K562 (cell line): Measurements from ENCODE around the gene RAD23B. TPM values are rescaled to one million over a fixed set of nuclear protein-coding genes. Genes with fewer than 3 reads are reported as not detected.

Experiments used
- BMI1 ChIP-seq: fragments of 150-350 bp; IDR thresholded peaks from 2 replicates; pipeline ENCODE4 v1.6.1; 2014; ENCODE audit warnings: low read length
- CREM ChIP-seq: IDR thresholded peaks from 2 replicates; pipeline ENCODE4 v1.6.1; 2014; ENCODE audit warnings: antibody characterized with exemption, low read depth
- ESRRB ChIP-seq: fragments of 250-450 bp; sonication (Bioruptor Pico); IDR thresholded peaks from 2 replicates; pipeline ENCODE4 v1.5.0; 2020; ENCODE audit warnings: mild to moderate bottlenecking, moderate library complexity, borderline replicate concordance
- GTF2A2 ChIP-seq: IDR thresholded peaks from 2 replicates; pipeline ENCODE4 v1.6.1; 2016; ENCODE audit warnings: mild to moderate bottlenecking, missing genetic modification characterization, missing compliant biosample characterization
- HOXB6 ChIP-seq: fragments of 250-450 bp; sonication (Bioruptor Pico); IDR thresholded peaks from 2 replicates; pipeline ENCODE4 v1.5.1; 2022; ENCODE audit warnings: mild to moderate bottlenecking, borderline replicate concordance
- ILF3 ChIP-seq: fragments of 450-650 bp; IDR thresholded peaks from 2 replicates; pipeline ENCODE4 v1.6.1; 2018; ENCODE audit warnings: antibody characterized with exemption, mild to moderate bottlenecking, moderate library complexity, borderline replicate concordance
- ILK ChIP-seq: fragments of 450-650 bp; IDR thresholded peaks from 2 replicates; pipeline ENCODE4 v1.6.1; 2016; ENCODE audit warnings: missing genetic modification characterization, low read depth, mild to moderate bottlenecking, missing compliant biosample characterization, moderate library complexity, borderline replicate concordance
- KAT8 ChIP-seq: fragments of 450-650 bp; IDR thresholded peaks from 2 replicates; pipeline ENCODE4 v1.6.1; 2016; ENCODE audit warnings: low read depth, mild to moderate bottlenecking
- KLF13 ChIP-seq: fragments of 450-650 bp; IDR thresholded peaks from 2 replicates; pipeline ENCODE4 v1.6.1; 2016; ENCODE audit warnings: missing genetic modification characterization, low read depth, mild to moderate bottlenecking, missing compliant biosample characterization, moderate library complexity, borderline replicate concordance
- NFATC3 ChIP-seq: fragments of 450-650 bp; IDR thresholded peaks from 2 replicates; pipeline ENCODE4 v1.6.1; 2017; ENCODE audit warnings: mild to moderate bottlenecking
- PML ChIP-seq: IDR thresholded peaks from 2 replicates; pipeline ENCODE4 v1.6.1; 2012; ENCODE audit warnings: low read length, inconsistent platforms
- POLR3A ChIP-seq: IDR thresholded peaks from 2 replicates; pipeline ENCODE4 v1.6.1; 2011; ENCODE audit warnings: borderline replicate concordance, mild to moderate bottlenecking, moderate library complexity; ENCODE audit not compliant: insufficient read length, insufficient read depth; ENCODE audit errors: extremely low read depth
- SPI1 ChIP-seq: IDR thresholded peaks from 2 replicates; pipeline ENCODE4 v1.6.1; 2011; ENCODE audit warnings: low read depth, low read length, control low read depth, borderline replicate concordance
- SUPT5H ChIP-seq: fragments of 450-650 bp; IDR thresholded peaks from 2 replicates; pipeline ENCODE4 v1.6.1; 2016
- TBP ChIP-seq: optimal IDR thresholded peaks from 2 replicates; pipeline ENCODE3; 2011; ENCODE audit warnings: low read depth, low read length, improper control_type of control experiment
- TCF3 ChIP-seq: sonication (generic); formaldehyde crosslinking; IDR thresholded peaks from 2 replicates; pipeline ENCODE4 v1.4.0; 2020; ENCODE audit warnings: mild to moderate bottlenecking, missing genetic modification reagents
- TRIM28 ChIP-seq: fragments of 450-650 bp; IDR thresholded peaks from 2 replicates; pipeline ENCODE4 v1.6.1; 2017
- YBX1 ChIP-seq: fragments of 450-650 bp; IDR thresholded peaks from 2 replicates; pipeline ENCODE4 v1.7.1; 2016; ENCODE audit warnings: mild to moderate bottlenecking
- ZBTB26 ChIP-seq: fragments of 450-650 bp; formaldehyde crosslinking; IDR thresholded peaks from 2 replicates; pipeline ENCODE4 v1.4.0; 2022; ENCODE audit warnings: missing genetic modification characterization
- ZNF143 ChIP-seq: sonication (generic); formaldehyde crosslinking; IDR thresholded peaks from 2 replicates; pipeline ENCODE4 v1.9.0; 2022; ENCODE audit warnings: mild to moderate bottlenecking, missing genetic modification reagents
- ZNF197 ChIP-seq: fragments of 200-800 bp; sonication (Bioruptor generic); IDR thresholded peaks from 2 replicates; pipeline ENCODE4 v1.6.1; 2016; ENCODE audit warnings: low read depth, missing genetic modification characterization, missing compliant biosample characterization
- ZNF561 ChIP-seq: fragments of 450-650 bp; formaldehyde crosslinking; conservative IDR thresholded peaks from 2 replicates; pipeline ENCODE4 v1.4.0; 2020; ENCODE audit warnings: mild to moderate bottlenecking, moderate library complexity
- ZNF75A ChIP-seq: fragments of 450-650 bp; formaldehyde crosslinking; IDR thresholded peaks from 2 replicates; pipeline ENCODE4 v1.4.0; 2020; ENCODE audit warnings: mild to moderate bottlenecking
- ZNF830 ChIP-seq: fragments of 250-450 bp; sonication (Bioruptor Pico); IDR thresholded peaks from 2 replicates; pipeline ENCODE4 v1.5.0; 2021; ENCODE audit warnings: mild to moderate bottlenecking
- ZSCAN29 ChIP-seq: fragments of 450-650 bp; IDR thresholded peaks from 2 replicates; pipeline ENCODE4 v1.6.1; 2017
- polyA plus RNA-seq, 8 experiments: library from polyadenylated mRNA; depleted of rRNA in 4 of 8; stranded (reverse) in 5 of 8; unstranded in 3 of 8; fragments of >200 nt; fragmentation: Nextera tagmentation in 2 of 8; fragmentation: Illumina TruSeq in 1 of 8; extraction: Ambion mirVana in 2 of 8; extraction: Trizol in 1 of 8; gene quantifications; 2 replicates each; pipeline versions ENCODE4 v1.2.1 to v1.2.3, GENCODE V29; 2011 to 2014; ENCODE audit warnings: inconsistent platforms in 1 of 8, missing spikeins in 1 of 8
- total RNA-seq, 7 experiments: library from RNA; depleted of rRNA in 6 of 7; stranded (reverse); fragments of >200 nt in 6 of 7; fragmentation: Illumina TruSeq in 2 of 7; extraction: Trizol in 2 of 7; gene quantifications; 2 replicates each; pipeline versions ENCODE4 v1.2.1 to v1.2.3, GENCODE V29; 2011 to 2021; ENCODE audit warnings: low replicate concordance in 1 of 7
- TF ChIP-seq, protein P1 (sequence below): IDR thresholded peaks from 3 replicates; pipeline ENCODE4 v1.6.1; 2011; ENCODE audit warnings: borderline replicate concordance, mild to moderate bottlenecking; ENCODE audit not compliant: insufficient read length, insufficient read depth
- TF ChIP-seq, protein P2 (sequence below), 2 experiments: IDR thresholded peaks; 2 replicates each; pipeline ENCODE4 v1.6.1; 2011; ENCODE audit warnings: borderline replicate concordance in 1 of 2, control low read depth in 1 of 2, low read depth in 1 of 2, low read length in 1 of 2, mild to moderate bottlenecking in 1 of 2, mixed read lengths in 1 of 2, moderate library complexity in 1 of 2; ENCODE audit not compliant: insufficient read depth in 1 of 2, insufficient read length in 1 of 2, poor library complexity in 1 of 2, severe bottlenecking in 1 of 2; ENCODE audit errors: extremely low read depth in 1 of 2

RAD23B gene
- total and polyA plus RNA-seq, 9 of the 15 experiments (the other 6 are each of a cell fraction or from before 2014, with no cell fraction given), result 14.5 to 184 (median 114) TPM

- TF ChIP-seq, protein P1, sequence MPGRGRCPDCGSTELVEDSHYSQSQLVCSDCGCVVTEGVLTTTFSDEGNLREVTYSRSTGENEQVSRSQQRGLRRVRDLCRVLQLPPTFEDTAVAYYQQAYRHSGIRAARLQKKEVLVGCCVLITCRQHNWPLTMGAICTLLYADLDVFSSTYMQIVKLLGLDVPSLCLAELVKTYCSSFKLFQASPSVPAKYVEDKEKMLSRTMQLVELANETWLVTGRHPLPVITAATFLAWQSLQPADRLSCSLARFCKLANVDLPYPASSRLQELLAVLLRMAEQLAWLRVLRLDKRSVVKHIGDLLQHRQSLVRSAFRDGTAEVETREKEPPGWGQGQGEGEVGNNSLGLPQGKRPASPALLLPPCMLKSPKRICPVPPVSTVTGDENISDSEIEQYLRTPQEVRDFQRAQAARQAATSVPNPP, result no peak
- TF ChIP-seq TRIM28 (no peak), BMI1 (no peak), ILK (tag) (no peak), NFATC3 (no peak), POLR3A (no peak), ZNF197 (CRISPR knock-in tag) (no peak), ILF3 (no peak), ZNF561 (CRISPR knock-in tag) (no peak), SPI1 (no peak), KLF13 (tag) (no peak), ZNF75A (CRISPR knock-in tag) (no peak), TBP (peak; percentile 55), ZBTB26 (no peak), ZNF143 (no peak), YBX1 (no peak), SUPT5H (no peak; the same call in 1 of the 2 replicates), ESRRB (CRISPR knock-in tag) (no peak), ZNF830 (CRISPR knock-in tag) (no peak), GTF2A2 (tag) (no peak), PML (no peak), HOXB6 (no peak), KAT8 (no peak), ZSCAN29 (no peak), CREM (peak; percentile 68; the same call in 1 of the 2 replicates), TCF3 (CRISPR knock-in tag) (no peak)
- TF ChIP-seq, protein P2, sequence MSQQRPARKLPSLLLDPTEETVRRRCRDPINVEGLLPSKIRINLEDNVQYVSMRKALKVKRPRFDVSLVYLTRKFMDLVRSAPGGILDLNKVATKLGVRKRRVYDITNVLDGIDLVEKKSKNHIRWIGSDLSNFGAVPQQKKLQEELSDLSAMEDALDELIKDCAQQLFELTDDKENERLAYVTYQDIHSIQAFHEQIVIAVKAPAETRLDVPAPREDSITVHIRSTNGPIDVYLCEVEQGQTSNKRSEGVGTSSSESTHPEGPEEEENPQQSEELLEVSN (IDR thresholded peaks at IDR 0.05; ENCODE audit: borderline replicate concordance in 1 of 2, extremely low read depth in 1 of 2, insufficient read depth in 1 of 2, insufficient read length in 1 of 2, low read depth in 1 of 2, low read length in 1 of 2, poor library complexity in 1 of 2, severe bottlenecking in 1 of 2), result peak; percentile 51 to 80
These were observed 841 bp downstream of the RAD23B start (continued) for GRCh38 chr9:107283623-107284616.
